Natural killer cell treated with Interleukin-12 subunit alpha and Interleukin-12 subunit beta and Interleukin-15 and Interleukin-18, amount 100 ng/mL, for 72 hours (primary cell): ENCODE data around the gene QRFP. TPM values are rescaled to one million over a fixed set of nuclear protein-coding genes. Genes with fewer than 3 reads are reported as not detected.
"Not testable (repeated sequence)": the region's sequence is repeated elsewhere in the genome, so short reads cannot be mapped to it uniquely, and the experiment has no call there.

Source experiments
- ATAC-seq, 2 donors: fragments of 150-1000 bp; cut with Tn5 transposase in 1 of 2; sonication (Bioruptor Pico), chemical (Tn5 transposase) in 1 of 2; 2 replicates each; pipeline ENCODE4 v1.10.0; 2021
- DNase-seq: peaks from one replicate; pipeline ENCODE4 v3.0.0; 2022; ENCODE audit warnings: low spot score
- H3K27ac Mint-ChIP-seq, 2 donors: 1 replicate in 1 of 2; 2 replicates in 1 of 2; pipeline ENCODE4 v1.8.0; 2022; ENCODE audit warnings: mixed read lengths in 2 of 2, mild to moderate bottlenecking in 1 of 2, moderate library complexity in 1 of 2
- H3K27me3 Mint-ChIP-seq, 2 donors: 1 replicate in 1 of 2; 2 replicates in 1 of 2; pipeline ENCODE4 v1.8.0; 2022; ENCODE audit warnings: mixed read lengths in 2 of 2
- H3K36me3 Mint-ChIP-seq: one replicate; pipeline ENCODE4 v1.8.0; 2022; ENCODE audit warnings: mixed read lengths
- H3K4me1 Mint-ChIP-seq, 2 donors: 1 replicate in 1 of 2; 2 replicates in 1 of 2; pipeline ENCODE4 v1.8.0; 2022; ENCODE audit warnings: low read depth in 2 of 2, mixed read lengths in 2 of 2, mild to moderate bottlenecking in 1 of 2
- H3K4me3 Mint-ChIP-seq: one replicate; pipeline ENCODE4 v1.8.0; 2022; ENCODE audit warnings: mixed read lengths
- H3K9me3 Mint-ChIP-seq: 2 replicates; pipeline ENCODE4 v1.8.0; 2022; ENCODE audit warnings: mixed read lengths
- total RNA-seq, 2 donors: library from RNA; stranded (reverse); gene quantifications; one replicate each; pipeline ENCODE4 v1.2.3, GENCODE V29; 2022

Gene QRFP
- total RNA-seq, 2 donors from 2014 or later, result not detected

- H3K4me1 Mint-ChIP-seq, result peaks cover 0 to 4% of the 10 kb centered on the region in 2 donors
- H3K27me3 Mint-ChIP-seq, result no peaks in the 10 kb centered on the region
- no peak for ATAC-seq
- H3K9me3 Mint-ChIP-seq, result no peaks in the 10 kb centered on the region
- H3K27ac Mint-ChIP-seq, result no peak overlapping the region
- no peak for DNase-seq
- no peaks in the 10 kb centered on the region for H3K36me3 Mint-ChIP-seq
- H3K4me3 Mint-ChIP-seq, result no peak overlapping the region
Measured at GRCh38 chr9:130862747-130863146, 33.9 kb downstream of the QRFP start.

DNA sequence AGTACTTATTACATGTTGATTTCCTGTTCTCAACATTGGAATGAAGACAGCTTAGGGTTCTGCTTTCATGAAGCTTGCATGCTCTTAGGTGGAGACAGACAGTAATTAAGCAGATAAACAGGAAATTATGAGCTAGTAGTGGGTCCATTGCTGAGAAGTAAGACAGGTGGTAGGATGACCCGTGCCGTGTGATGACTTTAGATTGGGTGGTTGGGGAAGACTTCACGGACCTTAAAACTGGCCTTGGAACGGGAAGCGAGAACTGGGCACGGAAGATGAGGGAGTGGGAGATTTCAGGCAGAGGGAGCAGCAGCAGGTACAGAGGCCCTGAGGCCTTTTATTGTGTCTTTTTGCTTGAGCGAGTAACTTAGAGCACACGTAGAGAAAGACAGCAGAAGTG lies 34.4 kb downstream of the QRFP start:
- Mint-ChIP-seq H3K9me3 (no peaks in the 10 kb centered on the region), H3K36me3 (no peaks in the 10 kb centered on the region), H3K4me1 (peaks cover 0 to 4% of the 10 kb centered on the region in 2 donors), H3K27ac (no peak overlapping the region), H3K27me3 (no peaks in the 10 kb centered on the region), H3K4me3 (no peak overlapping the region)
- no peak for ATAC-seq
- DNase-seq, result no peak

GRCh38 chr9:130861372-130862180 lies 35.0 kb downstream of the QRFP start:
- H3K27ac Mint-ChIP-seq, result peak overlapping the region in 1 of 2 donors; percentile 7
- no peaks in the 10 kb centered on the region for H3K36me3 Mint-ChIP-seq
- H3K4me3 Mint-ChIP-seq, result no peak overlapping the region
- peaks cover 0 to 4% of the 10 kb centered on the region in 2 donors for H3K4me1 Mint-ChIP-seq
- DNase-seq (no peak), ATAC-seq (no peak)
- no peaks in the 10 kb centered on the region for H3K9me3 Mint-ChIP-seq
- no peaks in the 10 kb centered on the region for H3K27me3 Mint-ChIP-seq

GRCh38 chr9:130860458-130861316 lies 35.9 kb downstream of the QRFP start:
- Mint-ChIP-seq H3K27ac (peak overlapping the region in 1 of 2 donors; percentile 7), H3K36me3 (no peaks in the 10 kb centered on the region), H3K4me3 (no peak overlapping the region), H3K4me1 (no peaks in the 10 kb centered on the region), H3K9me3 (no peaks in the 10 kb centered on the region), H3K27me3 (no peaks in the 10 kb centered on the region)
- ATAC-seq, result peak in 1 of 2 donors; percentile 84
- DNase-seq, result no peak

- ATAC-seq (no peak), DNase-seq (no peak)
- Mint-ChIP-seq H3K36me3 (no peaks in the 10 kb centered on the region), H3K4me1 (no peaks in the 10 kb centered on the region), H3K4me3 (no peak overlapping the region), H3K9me3 (no peaks in the 10 kb centered on the region), H3K27ac (no peak overlapping the region), H3K27me3 (no peaks in the 10 kb centered on the region)
Measured at GRCh38 chr9:130858739-130859705, 37.6 kb downstream of the QRFP start.

- H3K4me3 Mint-ChIP-seq, result no peak overlapping the region
- H3K27me3 Mint-ChIP-seq, result no peaks in the 10 kb centered on the region
- H3K27ac Mint-ChIP-seq, result no peak overlapping the region
- H3K4me1 Mint-ChIP-seq, result no peaks in the 10 kb centered on the region
- ATAC-seq (no peak), DNase-seq (no peak)
- H3K36me3 Mint-ChIP-seq, result no peaks in the 10 kb centered on the region
- no peaks in the 10 kb centered on the region for H3K9me3 Mint-ChIP-seq
Measured at GRCh38 chr9:130857864-130858738, 38.5 kb downstream of the QRFP start.

GRCh38 chr9:130856474-130856873 lies 40.1 kb downstream of the QRFP start:
- Mint-ChIP-seq H3K4me3 (no peak overlapping the region), H3K9me3 (no peaks in the 10 kb centered on the region), H3K27me3 (no peaks in the 10 kb centered on the region), H3K27ac (no peak overlapping the region), H3K36me3 (no peaks in the 10 kb centered on the region), H3K4me1 (no peaks in the 10 kb centered on the region)
- ATAC-seq, result no peak
- no peak for DNase-seq

GRCh38 chr9:130854835-130855234 lies 41.8 kb downstream of the QRFP start:
- no peak for ATAC-seq
- Mint-ChIP-seq H3K4me3 (no peak overlapping the region), H3K9me3 (no peaks in the 10 kb centered on the region), H3K27me3 (no peaks in the 10 kb centered on the region), H3K36me3 (no peaks in the 10 kb centered on the region), H3K4me1 (peaks cover 3 to 5% of the 10 kb centered on the region in 2 donors), H3K27ac (no peak overlapping the region)
- DNase-seq, result no peak

DNA sequence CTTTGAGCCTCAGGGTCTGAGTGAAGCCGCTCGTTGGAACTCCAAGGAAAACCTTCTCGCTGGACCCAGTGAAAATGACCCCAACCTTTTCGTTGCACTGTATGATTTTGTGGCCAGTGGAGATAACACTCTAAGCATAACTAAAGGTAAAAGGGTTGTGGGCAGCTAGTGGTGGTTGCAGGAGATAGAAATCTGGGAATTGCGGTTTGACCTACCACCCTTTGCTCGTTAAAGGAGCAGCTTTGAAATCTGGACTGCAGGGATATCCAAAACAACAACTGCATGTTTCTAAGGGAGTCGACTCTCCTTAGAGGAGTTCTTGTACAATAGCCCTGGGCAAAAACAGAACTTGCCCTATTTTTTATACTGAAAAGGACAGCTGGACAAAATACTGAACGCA lies 42.5 kb downstream of the QRFP start:
- no peaks in the 10 kb centered on the region for H3K36me3 Mint-ChIP-seq
- no peaks in the 10 kb centered on the region for H3K27me3 Mint-ChIP-seq
- H3K27ac Mint-ChIP-seq, result no peak overlapping the region
- no peak for DNase-seq
- ATAC-seq, result no peak
- no peaks in the 10 kb centered on the region for H3K9me3 Mint-ChIP-seq
- no peak overlapping the region for H3K4me3 Mint-ChIP-seq
- H3K4me1 Mint-ChIP-seq, result peaks cover 4 to 6% of the 10 kb centered on the region in 2 donors

DNA sequence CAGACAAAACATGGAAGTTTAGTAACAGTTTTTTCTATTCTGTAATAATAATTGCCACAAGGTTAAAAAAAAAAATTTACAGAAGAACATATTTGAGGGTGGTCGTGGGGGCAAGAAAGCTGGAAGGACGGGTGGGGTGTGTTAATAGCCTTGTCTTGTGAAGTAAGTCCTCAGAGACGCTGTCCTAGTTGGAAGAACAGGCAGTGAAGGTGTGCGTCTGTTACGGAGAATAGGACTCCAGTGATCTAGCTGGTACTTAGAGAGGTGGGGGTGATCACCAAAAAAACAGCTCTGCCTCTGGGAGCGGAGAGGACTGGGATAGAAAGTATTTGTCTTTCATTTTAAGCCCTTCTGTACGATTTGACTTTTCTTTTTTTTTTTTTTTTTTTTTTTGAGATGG lies 43.8 kb downstream of the QRFP start:
- no peak overlapping the region for H3K4me3 Mint-ChIP-seq
- ATAC-seq, result no peak

DNA sequence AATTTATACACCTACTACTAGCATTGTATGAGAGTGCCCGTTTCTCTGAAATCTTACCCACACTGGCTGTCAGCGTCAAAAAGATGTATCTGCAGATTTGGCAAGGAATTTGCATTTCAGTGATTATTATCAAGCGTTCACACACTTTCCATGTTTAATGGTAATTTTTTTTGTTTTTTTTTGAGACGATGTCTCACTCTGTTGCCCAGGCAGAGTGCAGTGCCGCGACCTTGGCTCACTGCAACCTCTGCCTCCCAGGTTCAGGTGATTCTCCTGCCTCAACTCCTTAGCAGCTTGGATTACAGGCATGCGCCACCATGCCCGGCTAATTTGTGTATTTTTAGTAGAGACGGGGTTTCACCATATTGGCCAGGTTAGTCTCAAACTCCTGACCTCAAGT lies 47.3 kb downstream of the QRFP start:
- H3K36me3 Mint-ChIP-seq, result no peaks in the 10 kb centered on the region
- no peak overlapping the region for H3K4me3 Mint-ChIP-seq
- no peak overlapping the region for H3K27ac Mint-ChIP-seq
- ATAC-seq (no peak), DNase-seq (no peak)
- H3K27me3 Mint-ChIP-seq, result no peaks in the 10 kb centered on the region
- H3K9me3 Mint-ChIP-seq, result no peaks in the 10 kb centered on the region
- peaks cover 4 to 6% of the 10 kb centered on the region in 2 donors for H3K4me1 Mint-ChIP-seq

More for the DNA sequence above, 43.8 kb downstream of the QRFP start:
- no peak for DNase-seq
- H3K9me3 Mint-ChIP-seq, result no peaks in the 10 kb centered on the region
- no peaks in the 10 kb centered on the region for H3K27me3 Mint-ChIP-seq
- peaks cover 4 to 6% of the 10 kb centered on the region in 2 donors for H3K4me1 Mint-ChIP-seq
- no peaks in the 10 kb centered on the region for H3K36me3 Mint-ChIP-seq
- H3K27ac Mint-ChIP-seq, result no peak overlapping the region

DNA sequence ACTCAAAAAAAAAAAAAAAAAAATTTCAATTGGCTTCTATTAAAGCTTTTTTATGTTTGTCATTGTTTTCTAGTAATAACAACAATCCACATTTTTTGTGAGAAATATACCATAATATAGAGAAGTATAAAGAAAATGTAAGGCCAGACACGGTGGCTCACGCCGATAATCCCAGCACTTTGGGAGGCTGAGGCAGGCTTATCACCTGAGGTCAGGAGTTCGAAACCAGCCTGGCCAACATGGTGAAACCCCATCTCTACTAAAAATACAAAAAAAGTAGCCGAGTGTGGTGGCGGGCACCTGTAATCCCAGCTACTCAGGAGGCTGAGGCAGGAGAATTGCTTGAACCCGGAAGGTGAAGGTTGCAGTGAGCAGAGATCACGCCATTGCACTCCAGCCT lies 48.1 kb downstream of the QRFP start:
- peaks cover 7 to 10% of the 10 kb centered on the region in 2 donors for H3K4me1 Mint-ChIP-seq
- not testable (repeated sequence) for H3K36me3 Mint-ChIP-seq, H3K27me3 Mint-ChIP-seq, H3K27ac Mint-ChIP-seq, H3K4me3 Mint-ChIP-seq, H3K9me3 Mint-ChIP-seq, ATAC-seq, DNase-seq
